WTC11 (cell line): Measurements from ENCODE around the gene POGLUT2. TPM values are rescaled to one million over a fixed set of nuclear protein-coding genes. Genes with fewer than 3 reads are reported as not detected.

Source experiments
- ATAC-seq: fragments of 200-7000 bp; cut with Tn5 transposase; 2 replicates; pipeline ENCODE4 v1.10.0; 2021; ENCODE audit warnings: mild to moderate bottlenecking, moderate library complexity
- Bru-seq: library from RNA; stranded (reverse); fragments of 400-500 nt; gene quantifications from one replicate; lab custom pipeline; 2021; lab: Mats Ljungman, UMichigan
- CTCF ChIA-PET: fragments of 300-600 bp; sonication (Branson Sonifier 250); formaldehyde crosslinking; loops from one replicate; lab custom pipeline; 2021; ENCODE audit warnings: antibody characterized with exemption; lab: Charles Lee
- POLR2A ChIA-PET: fragments of 350-600 bp; sonication (Branson Sonifier 250); formaldehyde crosslinking; loops from one replicate; lab custom pipeline; 2021; ENCODE audit warnings: antibody characterized with exemption; lab: Charles Lee
- DNase-seq: peaks from one replicate; pipeline ENCODE4 v3.0.0; 2021; ENCODE audit warnings: low spot score
- H3K27ac Mint-ChIP-seq: 2 replicates; pipeline ENCODE4 v1.8.0; 2021; ENCODE audit warnings: mixed read lengths
- H3K27me3 Mint-ChIP-seq: 2 replicates; pipeline ENCODE4 v1.8.0; 2021; ENCODE audit warnings: low read depth, mild to moderate bottlenecking, moderate library complexity, mixed read lengths
- H3K36me3 Mint-ChIP-seq: 2 replicates; pipeline ENCODE4 v1.8.0; 2021; ENCODE audit warnings: mixed read lengths
- H3K4me1 Mint-ChIP-seq: 2 replicates; pipeline ENCODE4 v1.8.0; 2022; ENCODE audit warnings: mixed read lengths
- H3K4me3 Mint-ChIP-seq: 2 replicates; pipeline ENCODE4 v1.8.0; 2021; ENCODE audit warnings: mild to moderate bottlenecking, moderate library complexity, mixed read lengths
- H3K9me3 Mint-ChIP-seq: 2 replicates; pipeline ENCODE4 v1.8.0; 2021; ENCODE audit warnings: mixed read lengths
- ELF4 ChIP-seq: sonication (generic); formaldehyde crosslinking; IDR thresholded peaks from 2 replicates; pipeline ENCODE4 v1.8.1; 2022; ENCODE audit warnings: low read depth, mild to moderate bottlenecking, moderate library complexity, missing genetic modification reagents
- FOXJ3 ChIP-seq: sonication (generic); formaldehyde crosslinking; IDR thresholded peaks from 2 replicates; pipeline ENCODE4 v1.9.0; 2021; ENCODE audit warnings: missing genetic modification reagents, mild to moderate bottlenecking, borderline replicate concordance
- MYBL2 ChIP-seq: sonication (generic); formaldehyde crosslinking; IDR thresholded peaks from 2 replicates; pipeline ENCODE4 v1.8.1; 2023; ENCODE audit warnings: mild to moderate bottlenecking, moderate library complexity, missing genetic modification reagents
- NR1H2 ChIP-seq: sonication (generic); formaldehyde crosslinking; IDR thresholded peaks from 2 replicates; pipeline ENCODE4 v1.9.0; 2021; ENCODE audit warnings: mild to moderate bottlenecking, moderate library complexity, missing genetic modification reagents
- TP53 ChIP-seq: sonication (generic); formaldehyde crosslinking; IDR thresholded peaks from 2 replicates; pipeline ENCODE4 v1.8.1; 2023; ENCODE audit warnings: mild to moderate bottlenecking, missing genetic modification reagents
- ZBTB21 ChIP-seq: sonication (generic); formaldehyde crosslinking; IDR thresholded peaks from 2 replicates; pipeline ENCODE4 v1.8.1; 2023; ENCODE audit warnings: mild to moderate bottlenecking, missing genetic modification reagents, borderline replicate concordance
- ZNF232 ChIP-seq: sonication (generic); formaldehyde crosslinking; IDR thresholded peaks from 2 replicates; pipeline ENCODE4 v1.8.0; 2022; ENCODE audit warnings: mild to moderate bottlenecking, missing genetic modification reagents
- long read RNA-seq, 3 experiments: library from RNA in 1 of 3; library from capped mRNA in 1 of 3; library from polyadenylated mRNA in 1 of 3; unstranded in 2 of 3; stranded (forward) in 1 of 3; transcript quantifications; one replicate each; pipeline ENCODE4 v2.0.0, GENCODE V29; 2021
- total RNA-seq: library from RNA; stranded (reverse); gene quantifications from 3 replicates; pipeline ENCODE4 v1.2.3, GENCODE V29; 2021
- TF ChIP-seq, protein P1 (sequence below): sonication (generic); formaldehyde crosslinking; IDR thresholded peaks from 2 replicates; pipeline ENCODE4 v1.8.0; 2023; ENCODE audit warnings: missing genetic modification reagents, mild to moderate bottlenecking, borderline replicate concordance
- TF ChIP-seq, protein P2 (sequence below): sonication (generic); formaldehyde crosslinking; IDR thresholded peaks from 2 replicates; pipeline ENCODE4 v1.8.0; 2022; ENCODE audit warnings: mild to moderate bottlenecking, missing genetic modification reagents
- TF ChIP-seq, protein P3 (sequence below): sonication (generic); formaldehyde crosslinking; IDR thresholded peaks from 2 replicates; pipeline ENCODE4 v1.8.0; 2022; ENCODE audit warnings: mild to moderate bottlenecking, missing genetic modification reagents
- TF ChIP-seq, protein P4 (sequence below): sonication (generic); formaldehyde crosslinking; IDR thresholded peaks from 2 replicates; pipeline ENCODE4 v1.8.0; 2022; ENCODE audit warnings: missing genetic modification reagents
- TF ChIP-seq, protein P5 (sequence below): sonication (generic); formaldehyde crosslinking; IDR thresholded peaks from 2 replicates; pipeline ENCODE4 v1.8.0; 2022; ENCODE audit warnings: mild to moderate bottlenecking, missing genetic modification reagents
- TF ChIP-seq, protein P6 (sequence below): sonication (generic); formaldehyde crosslinking; conservative IDR thresholded peaks from 2 replicates; pipeline ENCODE4 v1.8.1; 2022; ENCODE audit warnings: mild to moderate bottlenecking, missing genetic modification reagents
- TF ChIP-seq, protein P7 (sequence below): sonication (generic); formaldehyde crosslinking; IDR thresholded peaks from 2 replicates; pipeline ENCODE4 v1.8.1; 2023; ENCODE audit warnings: mild to moderate bottlenecking, missing genetic modification reagents, borderline replicate concordance
- TF ChIP-seq, protein P8 (sequence below): fragments of 200-600 bp; IDR thresholded peaks from 2 replicates; pipeline ENCODE4 v1.8.0; 2022; ENCODE audit warnings: antibody characterized with exemption

The POGLUT2 gene
- total RNA-seq = 17.2 to 21.8 TPM (median 20.8 TPM) in 3 replicates
- percentile 73 among the genes with signal in this experiment for Bru-seq, nascent RNA
- long read RNA-seq, experiment 1, transcript KDELC1-201 (10 exons, 2,060 nt) = major isoform, 71 of 80 reads
- long read RNA-seq, experiment 1, partial matches to known transcripts = 3 of 80 reads
- long read RNA-seq, experiment 1, other reads (novel, unspliced or antisense) = 6 of 80 reads
- long read RNA-seq, experiment 2, transcript KDELC1-201 (10 exons, 2,060 nt) = major isoform, 26 of 40 reads
- long read RNA-seq, experiment 2, partial matches to known transcripts = 5 of 40 reads
- long read RNA-seq, experiment 2, other reads (novel, unspliced or antisense) = 9 of 40 reads
- long read RNA-seq, experiment 3, transcript KDELC1-201 (10 exons, 2,060 nt) = major isoform, 25 of 30 reads
- long read RNA-seq, experiment 3, partial matches to known transcripts = 1 of 30 reads
- long read RNA-seq, experiment 3, other reads (novel, unspliced or antisense) = 4 of 30 reads

DNA sequence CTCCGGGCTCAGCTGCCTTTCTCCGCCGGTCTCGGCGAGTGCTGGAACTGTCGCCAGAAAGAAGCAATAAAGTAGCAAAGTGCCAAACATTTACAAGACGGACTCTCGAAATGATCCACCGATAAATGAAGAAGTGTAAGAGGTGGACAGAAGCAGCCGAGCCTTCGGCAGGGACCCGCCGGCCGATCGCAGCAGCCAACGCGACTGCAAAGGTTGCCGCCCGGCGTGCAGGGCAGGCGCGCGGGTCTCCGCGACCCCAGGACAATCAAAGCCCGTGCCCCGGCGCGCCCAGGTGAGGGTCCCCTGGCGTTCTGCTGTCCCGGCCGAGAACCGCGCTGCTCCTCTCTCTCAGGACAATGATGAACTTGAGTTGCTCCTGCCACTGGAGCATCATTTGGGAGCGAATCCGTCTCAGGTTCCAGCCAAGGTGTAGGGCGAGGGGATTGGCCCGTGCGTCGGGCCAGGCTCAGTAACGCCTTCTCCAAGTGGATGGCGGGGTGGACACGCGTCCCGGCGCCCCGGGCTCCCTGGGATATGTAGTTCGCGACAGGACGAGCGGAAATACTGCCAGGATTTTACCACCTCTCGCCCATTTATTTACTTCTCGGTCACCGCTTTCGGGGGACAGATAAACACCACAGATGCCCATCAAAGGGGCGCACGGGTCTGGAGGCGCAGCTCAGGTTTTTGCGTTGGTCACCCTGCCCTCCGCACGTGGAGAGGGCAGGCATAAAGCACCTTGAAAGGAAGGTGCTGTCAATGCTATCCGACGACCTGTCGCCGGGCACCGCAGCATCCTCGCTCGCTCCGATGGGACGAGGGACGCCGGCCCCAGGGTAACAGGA, at the start of gene POGLUT2, which contains the start of gene BIVM:
Gene POGLUT2 (minus strand): TSS at position 396 of the 845 bp plus-strand sequence. CDS start 306 bp downstream, at position 90.
Gene BIVM (plus strand): TSS at position 539 of the 845 bp plus-strand sequence. CDS start 8,149 bp downstream, outside the sequence.
- ChIA-PET POLR2A (interaction anchor here (0.9 kb wide), 1 partner anchor 207 kb away, joined by 4 read pairs; no protein-coding TSS in a partner anchor), CTCF (interaction anchor here (1.0 to 1.8 kb wide), 3 partner anchors 11 to 207 kb away, joined by 3 to 16 read pairs (median 9); partner anchors contain the start of gene TEX30)
- peak; percentile 90 for ATAC-seq
- Mint-ChIP-seq H3K9me3 (no peaks in the 10 kb centered on the region), H3K36me3 (peaks cover 2% of the 10 kb centered on the region; the same call in 1 of the 2 replicates), H3K27ac (no peak within 1 kb of the TSS), H3K4me1 (peaks cover 18% of the 10 kb centered on the region), H3K27me3 (peaks cover 18% of the 10 kb centered on the region), H3K4me3 (peak within 1 kb of the TSS; percentile 97)
- DNase-seq = peak; percentile 94
- TF ChIP-seq, protein P1, sequence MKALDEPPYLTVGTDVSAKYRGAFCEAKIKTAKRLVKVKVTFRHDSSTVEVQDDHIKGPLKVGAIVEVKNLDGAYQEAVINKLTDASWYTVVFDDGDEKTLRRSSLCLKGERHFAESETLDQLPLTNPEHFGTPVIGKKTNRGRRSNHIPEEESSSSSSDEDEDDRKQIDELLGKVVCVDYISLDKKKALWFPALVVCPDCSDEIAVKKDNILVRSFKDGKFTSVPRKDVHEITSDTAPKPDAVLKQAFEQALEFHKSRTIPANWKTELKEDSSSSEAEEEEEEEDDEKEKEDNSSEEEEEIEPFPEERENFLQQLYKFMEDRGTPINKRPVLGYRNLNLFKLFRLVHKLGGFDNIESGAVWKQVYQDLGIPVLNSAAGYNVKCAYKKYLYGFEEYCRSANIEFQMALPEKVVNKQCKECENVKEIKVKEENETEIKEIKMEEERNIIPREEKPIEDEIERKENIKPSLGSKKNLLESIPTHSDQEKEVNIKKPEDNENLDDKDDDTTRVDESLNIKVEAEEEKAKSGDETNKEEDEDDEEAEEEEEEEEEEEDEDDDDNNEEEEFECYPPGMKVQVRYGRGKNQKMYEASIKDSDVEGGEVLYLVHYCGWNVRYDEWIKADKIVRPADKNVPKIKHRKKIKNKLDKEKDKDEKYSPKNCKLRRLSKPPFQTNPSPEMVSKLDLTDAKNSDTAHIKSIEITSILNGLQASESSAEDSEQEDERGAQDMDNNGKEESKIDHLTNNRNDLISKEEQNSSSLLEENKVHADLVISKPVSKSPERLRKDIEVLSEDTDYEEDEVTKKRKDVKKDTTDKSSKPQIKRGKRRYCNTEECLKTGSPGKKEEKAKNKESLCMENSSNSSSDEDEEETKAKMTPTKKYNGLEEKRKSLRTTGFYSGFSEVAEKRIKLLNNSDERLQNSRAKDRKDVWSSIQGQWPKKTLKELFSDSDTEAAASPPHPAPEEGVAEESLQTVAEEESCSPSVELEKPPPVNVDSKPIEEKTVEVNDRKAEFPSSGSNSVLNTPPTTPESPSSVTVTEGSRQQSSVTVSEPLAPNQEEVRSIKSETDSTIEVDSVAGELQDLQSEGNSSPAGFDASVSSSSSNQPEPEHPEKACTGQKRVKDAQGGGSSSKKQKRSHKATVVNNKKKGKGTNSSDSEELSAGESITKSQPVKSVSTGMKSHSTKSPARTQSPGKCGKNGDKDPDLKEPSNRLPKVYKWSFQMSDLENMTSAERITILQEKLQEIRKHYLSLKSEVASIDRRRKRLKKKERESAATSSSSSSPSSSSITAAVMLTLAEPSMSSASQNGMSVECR = peak; percentile 47; the same call in 1 of the 2 replicates
- TF ChIP-seq, protein P2, sequence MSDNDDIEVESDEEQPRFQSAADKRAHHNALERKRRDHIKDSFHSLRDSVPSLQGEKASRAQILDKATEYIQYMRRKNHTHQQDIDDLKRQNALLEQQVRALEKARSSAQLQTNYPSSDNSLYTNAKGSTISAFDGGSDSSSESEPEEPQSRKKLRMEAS (CRISPR knock-in tag) = peak; percentile 46
- TF ChIP-seq, protein P3, sequence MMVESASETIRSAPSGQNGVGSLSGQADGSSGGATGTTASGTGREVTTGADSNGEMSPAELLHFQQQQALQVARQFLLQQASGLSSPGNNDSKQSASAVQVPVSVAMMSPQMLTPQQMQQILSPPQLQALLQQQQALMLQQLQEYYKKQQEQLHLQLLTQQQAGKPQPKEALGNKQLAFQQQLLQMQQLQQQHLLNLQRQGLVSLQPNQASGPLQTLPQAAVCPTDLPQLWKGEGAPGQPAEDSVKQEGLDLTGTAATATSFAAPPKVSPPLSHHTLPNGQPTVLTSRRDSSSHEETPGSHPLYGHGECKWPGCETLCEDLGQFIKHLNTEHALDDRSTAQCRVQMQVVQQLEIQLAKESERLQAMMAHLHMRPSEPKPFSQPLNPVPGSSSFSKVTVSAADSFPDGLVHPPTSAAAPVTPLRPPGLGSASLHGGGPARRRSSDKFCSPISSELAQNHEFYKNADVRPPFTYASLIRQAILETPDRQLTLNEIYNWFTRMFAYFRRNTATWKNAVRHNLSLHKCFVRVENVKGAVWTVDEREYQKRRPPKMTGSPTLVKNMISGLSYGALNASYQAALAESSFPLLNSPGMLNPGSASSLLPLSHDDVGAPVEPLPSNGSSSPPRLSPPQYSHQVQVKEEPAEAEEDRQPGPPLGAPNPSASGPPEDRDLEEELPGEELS = no peak
- TF ChIP-seq MYBL2 (CRISPR knock-in tag) = 0 out of 2 replicates have a peak, but pooled peaks have one; percentile 3
- TF ChIP-seq, protein P4, sequence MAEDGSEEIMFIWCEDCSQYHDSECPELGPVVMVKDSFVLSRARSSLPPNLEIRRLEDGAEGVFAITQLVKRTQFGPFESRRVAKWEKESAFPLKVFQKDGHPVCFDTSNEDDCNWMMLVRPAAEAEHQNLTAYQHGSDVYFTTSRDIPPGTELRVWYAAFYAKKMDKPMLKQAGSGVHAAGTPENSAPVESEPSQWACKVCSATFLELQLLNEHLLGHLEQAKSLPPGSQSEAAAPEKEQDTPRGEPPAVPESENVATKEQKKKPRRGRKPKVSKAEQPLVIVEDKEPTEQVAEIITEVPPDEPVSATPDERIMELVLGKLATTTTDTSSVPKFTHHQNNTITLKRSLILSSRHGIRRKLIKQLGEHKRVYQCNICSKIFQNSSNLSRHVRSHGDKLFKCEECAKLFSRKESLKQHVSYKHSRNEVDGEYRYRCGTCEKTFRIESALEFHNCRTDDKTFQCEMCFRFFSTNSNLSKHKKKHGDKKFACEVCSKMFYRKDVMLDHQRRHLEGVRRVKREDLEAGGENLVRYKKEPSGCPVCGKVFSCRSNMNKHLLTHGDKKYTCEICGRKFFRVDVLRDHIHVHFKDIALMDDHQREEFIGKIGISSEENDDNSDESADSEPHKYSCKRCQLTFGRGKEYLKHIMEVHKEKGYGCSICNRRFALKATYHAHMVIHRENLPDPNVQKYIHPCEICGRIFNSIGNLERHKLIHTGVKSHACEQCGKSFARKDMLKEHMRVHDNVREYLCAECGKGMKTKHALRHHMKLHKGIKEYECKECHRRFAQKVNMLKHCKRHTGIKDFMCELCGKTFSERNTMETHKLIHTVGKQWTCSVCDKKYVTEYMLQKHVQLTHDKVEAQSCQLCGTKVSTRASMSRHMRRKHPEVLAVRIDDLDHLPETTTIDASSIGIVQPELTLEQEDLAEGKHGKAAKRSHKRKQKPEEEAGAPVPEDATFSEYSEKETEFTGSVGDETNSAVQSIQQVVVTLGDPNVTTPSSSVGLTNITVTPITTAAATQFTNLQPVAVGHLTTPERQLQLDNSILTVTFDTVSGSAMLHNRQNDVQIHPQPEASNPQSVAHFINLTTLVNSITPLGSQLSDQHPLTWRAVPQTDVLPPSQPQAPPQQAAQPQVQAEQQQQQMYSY (CRISPR knock-in tag) = no peak
- no peak for TF ChIP-seq ZNF232 (CRISPR knock-in tag)
- TF ChIP-seq, protein P5, sequence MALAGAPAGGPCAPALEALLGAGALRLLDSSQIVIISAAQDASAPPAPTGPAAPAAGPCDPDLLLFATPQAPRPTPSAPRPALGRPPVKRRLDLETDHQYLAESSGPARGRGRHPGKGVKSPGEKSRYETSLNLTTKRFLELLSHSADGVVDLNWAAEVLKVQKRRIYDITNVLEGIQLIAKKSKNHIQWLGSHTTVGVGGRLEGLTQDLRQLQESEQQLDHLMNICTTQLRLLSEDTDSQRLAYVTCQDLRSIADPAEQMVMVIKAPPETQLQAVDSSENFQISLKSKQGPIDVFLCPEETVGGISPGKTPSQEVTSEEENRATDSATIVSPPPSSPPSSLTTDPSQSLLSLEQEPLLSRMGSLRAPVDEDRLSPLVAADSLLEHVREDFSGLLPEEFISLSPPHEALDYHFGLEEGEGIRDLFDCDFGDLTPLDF (CRISPR knock-in tag) = no peak
- TF ChIP-seq, protein P6, sequence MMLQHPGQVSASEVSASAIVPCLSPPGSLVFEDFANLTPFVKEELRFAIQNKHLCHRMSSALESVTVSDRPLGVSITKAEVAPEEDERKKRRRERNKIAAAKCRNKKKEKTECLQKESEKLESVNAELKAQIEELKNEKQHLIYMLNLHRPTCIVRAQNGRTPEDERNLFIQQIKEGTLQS = no peak
- no peak for TF ChIP-seq NR1H2 (CRISPR knock-in tag)
- TF ChIP-seq, protein P7, sequence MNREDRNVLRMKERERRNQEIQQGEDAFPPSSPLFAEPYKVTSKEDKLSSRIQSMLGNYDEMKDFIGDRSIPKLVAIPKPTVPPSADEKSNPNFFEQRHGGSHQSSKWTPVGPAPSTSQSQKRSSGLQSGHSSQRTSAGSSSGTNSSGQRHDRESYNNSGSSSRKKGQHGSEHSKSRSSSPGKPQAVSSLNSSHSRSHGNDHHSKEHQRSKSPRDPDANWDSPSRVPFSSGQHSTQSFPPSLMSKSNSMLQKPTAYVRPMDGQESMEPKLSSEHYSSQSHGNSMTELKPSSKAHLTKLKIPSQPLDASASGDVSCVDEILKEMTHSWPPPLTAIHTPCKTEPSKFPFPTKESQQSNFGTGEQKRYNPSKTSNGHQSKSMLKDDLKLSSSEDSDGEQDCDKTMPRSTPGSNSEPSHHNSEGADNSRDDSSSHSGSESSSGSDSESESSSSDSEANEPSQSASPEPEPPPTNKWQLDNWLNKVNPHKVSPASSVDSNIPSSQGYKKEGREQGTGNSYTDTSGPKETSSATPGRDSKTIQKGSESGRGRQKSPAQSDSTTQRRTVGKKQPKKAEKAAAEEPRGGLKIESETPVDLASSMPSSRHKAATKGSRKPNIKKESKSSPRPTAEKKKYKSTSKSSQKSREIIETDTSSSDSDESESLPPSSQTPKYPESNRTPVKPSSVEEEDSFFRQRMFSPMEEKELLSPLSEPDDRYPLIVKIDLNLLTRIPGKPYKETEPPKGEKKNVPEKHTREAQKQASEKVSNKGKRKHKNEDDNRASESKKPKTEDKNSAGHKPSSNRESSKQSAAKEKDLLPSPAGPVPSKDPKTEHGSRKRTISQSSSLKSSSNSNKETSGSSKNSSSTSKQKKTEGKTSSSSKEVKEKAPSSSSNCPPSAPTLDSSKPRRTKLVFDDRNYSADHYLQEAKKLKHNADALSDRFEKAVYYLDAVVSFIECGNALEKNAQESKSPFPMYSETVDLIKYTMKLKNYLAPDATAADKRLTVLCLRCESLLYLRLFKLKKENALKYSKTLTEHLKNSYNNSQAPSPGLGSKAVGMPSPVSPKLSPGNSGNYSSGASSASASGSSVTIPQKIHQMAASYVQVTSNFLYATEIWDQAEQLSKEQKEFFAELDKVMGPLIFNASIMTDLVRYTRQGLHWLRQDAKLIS (CRISPR knock-in tag) = no peak
- TF ChIP-seq ZBTB21 (CRISPR knock-in tag) = no peak
- no peak for TF ChIP-seq FOXJ3 (CRISPR knock-in tag)
- no peak for TF ChIP-seq TP53 (CRISPR knock-in tag)
- TF ChIP-seq, protein P8, sequence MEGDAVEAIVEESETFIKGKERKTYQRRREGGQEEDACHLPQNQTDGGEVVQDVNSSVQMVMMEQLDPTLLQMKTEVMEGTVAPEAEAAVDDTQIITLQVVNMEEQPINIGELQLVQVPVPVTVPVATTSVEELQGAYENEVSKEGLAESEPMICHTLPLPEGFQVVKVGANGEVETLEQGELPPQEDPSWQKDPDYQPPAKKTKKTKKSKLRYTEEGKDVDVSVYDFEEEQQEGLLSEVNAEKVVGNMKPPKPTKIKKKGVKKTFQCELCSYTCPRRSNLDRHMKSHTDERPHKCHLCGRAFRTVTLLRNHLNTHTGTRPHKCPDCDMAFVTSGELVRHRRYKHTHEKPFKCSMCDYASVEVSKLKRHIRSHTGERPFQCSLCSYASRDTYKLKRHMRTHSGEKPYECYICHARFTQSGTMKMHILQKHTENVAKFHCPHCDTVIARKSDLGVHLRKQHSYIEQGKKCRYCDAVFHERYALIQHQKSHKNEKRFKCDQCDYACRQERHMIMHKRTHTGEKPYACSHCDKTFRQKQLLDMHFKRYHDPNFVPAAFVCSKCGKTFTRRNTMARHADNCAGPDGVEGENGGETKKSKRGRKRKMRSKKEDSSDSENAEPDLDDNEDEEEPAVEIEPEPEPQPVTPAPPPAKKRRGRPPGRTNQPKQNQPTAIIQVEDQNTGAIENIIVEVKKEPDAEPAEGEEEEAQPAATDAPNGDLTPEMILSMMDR = no peak
- no peak for TF ChIP-seq ELF4
